Measurements from ENCODE around the gene GPHB5.
"Not testable (repeated sequence)": the region's sequence is repeated elsewhere in the genome, so short reads cannot be mapped to it uniquely, and the experiment has no call there.

Gene GPHB5

GRCh38 chr14:63295231-63295685 lies 23.5 kb downstream of the GPHB5 start:
- no peak for DNase-seq (ENCODE audit: low spot score)

DNA sequence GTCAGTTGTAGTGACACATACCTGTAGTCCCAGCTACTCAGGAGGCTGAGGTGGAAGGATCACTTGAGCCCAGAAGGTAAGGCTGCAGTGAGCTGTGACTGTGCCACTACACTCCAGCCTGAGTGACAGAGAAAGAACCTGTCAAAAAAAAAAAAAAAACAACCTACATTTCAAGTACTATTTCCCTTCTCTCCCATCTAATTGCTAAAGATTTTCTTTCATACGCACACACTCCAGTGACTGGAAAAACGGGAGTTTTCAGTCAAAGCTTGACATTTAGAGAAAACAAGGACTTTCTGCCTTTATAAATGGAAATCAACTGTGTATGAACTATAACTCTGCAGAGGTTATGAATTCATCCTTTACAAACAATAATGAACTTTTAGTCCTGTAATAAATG lies 25.9 kb downstream of the GPHB5 start:
- no peak for DNase-seq (ENCODE audit: low spot score)

DNA sequence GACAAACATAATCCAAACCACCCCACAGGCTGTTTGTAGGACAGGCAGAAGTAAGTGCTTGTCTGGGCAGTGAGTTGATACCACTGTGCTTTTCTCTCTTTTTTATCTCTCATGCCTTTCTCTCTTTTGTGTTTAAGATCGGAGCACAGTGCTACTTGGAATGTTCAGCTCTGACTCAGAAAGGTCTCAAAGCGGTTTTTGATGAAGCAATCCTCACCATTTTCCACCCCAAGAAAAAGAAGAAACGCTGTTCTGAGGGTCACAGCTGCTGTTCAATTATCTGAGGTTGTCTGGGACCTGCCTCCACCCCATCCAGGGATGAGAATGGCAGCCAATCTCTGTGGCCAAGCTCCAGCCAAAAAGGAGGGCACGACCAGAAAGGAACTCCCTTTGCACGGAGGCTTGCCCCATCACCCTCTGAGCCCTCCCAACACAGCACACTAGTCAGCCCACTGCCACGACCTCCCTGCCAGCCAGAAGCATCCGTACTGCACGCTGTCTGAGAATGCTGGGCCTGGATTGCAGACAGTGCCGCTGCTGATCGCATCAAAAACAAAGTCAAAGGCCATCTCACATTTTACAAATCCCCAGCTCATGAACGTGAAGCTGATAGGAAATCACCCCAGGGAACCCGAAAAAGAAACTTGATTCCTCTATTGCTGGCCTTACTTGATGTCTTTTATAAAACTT lies 27.8 kb downstream of the GPHB5 start:
- no peak for DNase-seq (ENCODE audit: low spot score)

GRCh38 chr14:63288853-63289252 lies 29.9 kb downstream of the GPHB5 start:
- no peak for DNase-seq (ENCODE audit: low spot score)

GRCh38 chr14:63287666-63288483 lies 30.9 kb downstream of the GPHB5 start:
- no peak for DNase-seq (ENCODE audit: low spot score)

- DNase-seq (ENCODE audit: low spot score) = no peak
Observed at GRCh38 chr14:63286071-63286470, 32.7 kb downstream of the GPHB5 start.

- no peak for DNase-seq (ENCODE audit: low spot score)
Observed at GRCh38 chr14:63283884-63284248, 34.9 kb downstream of the GPHB5 start.

GRCh38 chr14:63282997-63283883 lies 35.5 kb downstream of the GPHB5 start:
- DNase-seq (ENCODE audit: low spot score) = no peak

- not testable (repeated sequence) for DNase-seq (ENCODE audit: low spot score)
Observed at GRCh38 chr14:63279933-63280332, 38.8 kb downstream of the GPHB5 start.

- no peak for DNase-seq (ENCODE audit: low spot score)
Observed at GRCh38 chr14:63277591-63278183, 41.0 kb downstream of the GPHB5 start.

DNA sequence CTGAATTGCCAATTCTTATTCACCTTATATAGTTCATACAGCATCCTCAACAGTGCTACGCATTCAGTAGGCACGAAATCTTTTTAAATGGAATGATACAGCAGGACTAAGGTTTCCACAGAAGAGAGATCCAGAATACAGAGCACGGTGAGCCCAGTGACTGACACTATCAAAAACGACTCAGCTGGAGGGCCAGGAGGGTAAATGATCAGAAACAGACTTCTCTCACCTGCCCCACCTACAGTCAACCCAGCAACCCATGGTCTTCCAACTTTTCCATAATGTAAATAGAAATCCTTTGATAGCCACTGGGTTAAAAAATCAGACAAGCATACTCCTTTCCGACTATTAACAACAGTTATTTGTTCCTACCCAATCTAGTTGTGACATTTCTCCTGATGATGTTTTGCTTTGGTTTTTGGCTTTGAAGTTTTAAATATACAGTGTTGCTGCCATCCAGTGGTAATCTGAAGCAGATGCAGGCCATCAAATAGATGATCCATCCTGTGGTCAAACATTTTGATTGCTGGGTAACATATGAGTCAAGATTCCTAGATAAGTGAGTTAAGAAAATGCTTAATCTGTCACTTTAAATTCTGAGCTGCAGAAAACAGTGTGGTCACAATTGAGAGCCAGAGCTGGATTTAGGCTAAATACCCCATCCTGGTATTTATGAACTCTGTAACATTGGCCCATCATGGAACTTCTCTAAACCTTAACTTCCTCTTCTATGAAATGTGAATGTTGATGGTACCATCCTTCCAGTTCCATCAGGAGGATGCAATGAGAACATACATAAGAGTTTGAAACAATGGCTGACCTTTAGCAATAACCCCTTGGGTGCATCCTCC lies 42.0 kb downstream of the GPHB5 start:
- no peak for DNase-seq (ENCODE audit: low spot score)

DNA sequence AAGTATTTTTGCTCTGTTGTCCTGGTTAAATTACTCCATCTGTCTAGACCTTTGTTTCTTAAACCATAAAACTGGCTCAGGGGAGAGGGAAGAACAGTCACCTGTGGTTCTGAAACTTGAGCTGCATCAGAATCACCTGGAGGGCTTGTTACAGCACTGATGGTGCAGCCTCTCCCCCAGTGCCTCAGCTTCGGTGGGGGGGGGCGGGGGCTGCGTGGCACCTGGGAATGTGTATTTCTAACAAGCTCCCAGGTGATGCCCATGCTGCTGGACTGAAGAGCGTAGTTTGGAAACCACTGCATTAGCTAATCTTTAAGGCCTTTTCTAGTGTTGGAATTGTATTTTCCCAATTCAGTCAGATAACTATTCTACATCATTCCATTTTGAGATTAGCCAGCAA lies 42.7 kb downstream of the GPHB5 start:
- DNase-seq (ENCODE audit: low spot score) = no peak

GRCh38 chr14:63275611-63276010 lies 43.1 kb downstream of the GPHB5 start:
- DNase-seq (ENCODE audit: low spot score) = no peak

GRCh38 chr14:63273717-63274655 lies 44.7 kb downstream of the GPHB5 start:
- DNase-seq (ENCODE audit: low spot score) = no peak

- no peak for DNase-seq (ENCODE audit: low spot score)
Observed at GRCh38 chr14:63273129-63273528, 45.6 kb downstream of the GPHB5 start.

DNA sequence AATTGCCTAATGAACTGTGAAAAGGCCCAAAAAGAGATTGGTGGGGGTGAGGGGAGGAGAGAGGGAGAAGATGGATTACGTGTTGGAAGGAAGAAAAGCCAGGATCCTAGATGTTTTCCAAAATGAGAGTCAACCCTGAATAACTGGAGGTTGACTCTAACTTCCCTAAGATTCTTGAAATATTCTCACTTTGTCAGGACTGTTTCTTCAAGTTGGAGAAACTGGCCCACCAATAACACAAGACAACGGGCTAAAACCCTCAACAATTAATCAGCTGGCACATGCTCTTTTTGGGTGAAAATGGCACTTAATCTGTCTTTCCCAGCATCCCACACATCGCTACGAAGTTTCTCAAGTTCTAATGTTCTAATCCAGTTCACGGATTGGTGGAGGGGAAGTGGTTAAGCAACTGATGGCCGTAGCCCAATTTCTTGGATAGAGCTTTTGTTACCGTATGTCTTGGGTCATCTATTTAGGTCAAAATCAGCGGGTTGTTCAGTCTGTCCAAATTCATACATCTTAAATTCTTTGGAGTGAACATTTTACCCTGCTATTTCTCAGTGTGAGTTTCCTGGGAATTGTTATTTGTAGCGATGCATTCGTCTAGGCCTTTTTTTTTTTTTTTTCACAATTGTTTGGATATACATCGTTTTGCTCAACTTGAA lies 49.0 kb downstream of the GPHB5 start:
- no peak for DNase-seq (ENCODE audit: low spot score)

DNA sequence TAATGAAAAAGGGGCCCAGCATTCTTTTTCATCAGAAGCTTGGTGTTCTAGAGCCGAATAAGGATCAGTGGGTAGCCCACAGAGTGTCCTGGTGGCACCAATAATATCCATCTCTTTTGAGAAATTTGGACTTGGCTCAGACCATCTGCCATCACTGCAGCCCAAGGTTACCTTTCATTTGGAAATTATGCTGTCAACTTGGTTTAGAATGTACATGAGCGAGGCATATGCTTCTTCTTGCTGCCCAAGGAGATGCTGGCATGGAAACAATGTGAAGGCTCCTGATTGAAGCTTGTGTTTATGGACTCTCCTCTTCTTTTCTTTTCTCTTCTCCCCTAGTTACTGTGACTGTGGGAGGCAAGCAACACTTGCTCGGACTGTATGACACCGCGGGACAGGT lies 50.0 kb downstream of the GPHB5 start:
- DNase-seq (ENCODE audit: low spot score) = no peak

DNA sequence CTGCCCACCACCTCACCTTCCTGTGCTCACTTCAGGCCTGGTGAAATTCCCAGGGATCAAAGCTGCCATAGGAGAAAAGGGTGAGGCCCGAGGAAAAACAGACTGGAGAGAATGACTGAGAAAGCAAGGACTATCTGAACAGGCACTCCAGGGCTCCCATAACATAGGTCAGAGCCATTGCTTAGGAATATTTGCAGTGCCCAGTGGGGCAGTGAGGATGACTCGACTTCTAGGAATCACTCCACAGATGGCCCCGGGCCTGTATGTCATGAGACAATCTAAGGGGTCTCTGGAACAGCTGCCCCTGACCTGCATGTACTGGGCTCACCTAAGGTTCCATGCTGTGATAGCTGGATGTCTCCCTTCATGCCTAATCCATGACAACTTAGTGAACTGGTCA lies 51.6 kb downstream of the GPHB5 start:
- no peak for DNase-seq (ENCODE audit: low spot score)

DNA sequence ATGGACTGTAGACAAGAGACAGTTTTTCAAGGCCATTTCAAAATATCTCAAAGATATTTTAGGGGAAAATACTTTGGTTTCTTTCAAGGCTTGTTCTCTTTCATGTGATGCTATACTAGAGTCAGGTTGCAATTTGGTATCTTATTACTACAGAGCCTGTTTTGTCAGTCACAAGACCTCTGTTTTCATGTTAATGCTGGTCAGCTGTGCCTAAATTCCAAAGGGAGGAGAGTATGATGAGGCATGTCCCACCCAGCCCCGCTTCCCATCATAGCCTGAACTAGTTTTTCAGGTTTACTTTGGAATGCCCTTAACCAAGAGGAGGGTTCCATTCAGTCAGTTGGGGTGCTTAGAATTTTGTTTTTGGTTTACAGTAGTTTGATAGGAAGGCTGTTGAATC lies 52.6 kb downstream of the GPHB5 start:
- DNase-seq (ENCODE audit: low spot score) = no peak

All from ecto neural progenitor cell (in vitro differentiated cells).